ENCODE results near the gene UGT1A7.

DNA sequence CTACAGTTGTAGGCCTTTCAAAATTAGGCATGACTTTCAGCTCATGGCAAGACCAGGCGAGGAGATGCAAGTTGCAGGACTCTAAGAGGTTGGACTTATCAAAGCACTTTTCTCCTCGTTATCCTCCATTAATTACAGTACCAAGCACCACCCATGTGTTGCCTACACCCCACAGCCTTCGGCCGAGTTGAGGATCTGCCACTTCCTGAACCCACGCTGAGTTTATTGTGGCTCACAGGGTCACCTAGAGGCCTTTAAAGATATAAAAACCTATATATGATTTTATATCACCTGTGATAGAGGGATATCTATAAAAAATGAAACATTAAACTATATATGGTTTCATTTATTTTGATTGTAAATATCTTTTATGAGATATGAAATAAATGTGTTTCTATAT lies 42.9 kb upstream of the UGT1A7 start:
- TF ChIP-seq, protein P1, sequence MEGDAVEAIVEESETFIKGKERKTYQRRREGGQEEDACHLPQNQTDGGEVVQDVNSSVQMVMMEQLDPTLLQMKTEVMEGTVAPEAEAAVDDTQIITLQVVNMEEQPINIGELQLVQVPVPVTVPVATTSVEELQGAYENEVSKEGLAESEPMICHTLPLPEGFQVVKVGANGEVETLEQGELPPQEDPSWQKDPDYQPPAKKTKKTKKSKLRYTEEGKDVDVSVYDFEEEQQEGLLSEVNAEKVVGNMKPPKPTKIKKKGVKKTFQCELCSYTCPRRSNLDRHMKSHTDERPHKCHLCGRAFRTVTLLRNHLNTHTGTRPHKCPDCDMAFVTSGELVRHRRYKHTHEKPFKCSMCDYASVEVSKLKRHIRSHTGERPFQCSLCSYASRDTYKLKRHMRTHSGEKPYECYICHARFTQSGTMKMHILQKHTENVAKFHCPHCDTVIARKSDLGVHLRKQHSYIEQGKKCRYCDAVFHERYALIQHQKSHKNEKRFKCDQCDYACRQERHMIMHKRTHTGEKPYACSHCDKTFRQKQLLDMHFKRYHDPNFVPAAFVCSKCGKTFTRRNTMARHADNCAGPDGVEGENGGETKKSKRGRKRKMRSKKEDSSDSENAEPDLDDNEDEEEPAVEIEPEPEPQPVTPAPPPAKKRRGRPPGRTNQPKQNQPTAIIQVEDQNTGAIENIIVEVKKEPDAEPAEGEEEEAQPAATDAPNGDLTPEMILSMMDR (IDR thresholded peaks at IDR 0.05; ENCODE audit: poor library complexity, severe bottlenecking) = no peak
- TF ChIP-seq POLR2AphosphoS5 (IDR thresholded peaks at IDR 0.05) = no peak
- no peak for TF ChIP-seq EZH2 (IDR thresholded peaks at IDR 0.05; ENCODE audit: borderline replicate concordance, insufficient read depth, low read length, poor library complexity, severe bottlenecking)
- TF ChIP-seq EP300 (conservative IDR thresholded peaks at IDR 0.05; ENCODE audit: poor library complexity, severe bottlenecking) = no peak
